HL-60 (cell line): ENCODE measurements around the gene C16orf74.

Experiments used
- DNase-seq, 2 experiments: peaks; one replicate each; pipeline ENCODE4 v3.0.0-alpha.2; 2010 to 2020; ENCODE audit warnings: low read depth in 1 of 2, low spot score in 1 of 2
- H3K27ac ChIP-seq: fragments of 250-450 bp; sonication (Bioruptor Pico); replicated peaks from 2 replicates; pipeline ENCODE4 v1.5.1; 2020; ENCODE audit warnings: mild to moderate bottlenecking, moderate library complexity
- H3K27me3 ChIP-seq: fragments of 250-450 bp; sonication (Bioruptor Pico); 2 replicates; pipeline ENCODE4 v1.5.1; 2021; ENCODE audit warnings: mild to moderate bottlenecking, moderate library complexity; ENCODE audit not compliant: insufficient read depth, poor library complexity, severe bottlenecking
- H3K4me3 ChIP-seq: replicated peaks from 2 replicates; pipeline ENCODE4 v1.5.1; 2011; ENCODE audit warnings: mild to moderate bottlenecking, control low read depth, low read length; ENCODE audit not compliant: insufficient read depth
- GABPA ChIP-seq: IDR thresholded peaks from 2 replicates; pipeline ENCODE4 v1.6.1; 2012; ENCODE audit warnings: low read depth
- POLR2AphosphoS5 ChIP-seq: IDR thresholded peaks from 2 replicates; pipeline ENCODE4 v1.6.1; 2012; ENCODE audit warnings: low read depth
- SPI1 ChIP-seq: IDR thresholded peaks from 2 replicates; pipeline ENCODE4 v1.6.1; 2012; ENCODE audit warnings: low read depth, mild to moderate bottlenecking, borderline replicate concordance
- TF ChIP-seq, protein P1 (sequence below): IDR thresholded peaks from 2 replicates; pipeline ENCODE4 v1.6.1; 2012; ENCODE audit warnings: low read depth; ENCODE audit not compliant: insufficient replicate concordance
- TF ChIP-seq, protein P2 (sequence below): IDR thresholded peaks from one replicate; pipeline ENCODE4 v1.5.1; 2011; ENCODE audit warnings: low read length, control low read depth, inconsistent platforms; ENCODE audit not compliant: insufficient read depth

C16orf74 gene

DNA sequence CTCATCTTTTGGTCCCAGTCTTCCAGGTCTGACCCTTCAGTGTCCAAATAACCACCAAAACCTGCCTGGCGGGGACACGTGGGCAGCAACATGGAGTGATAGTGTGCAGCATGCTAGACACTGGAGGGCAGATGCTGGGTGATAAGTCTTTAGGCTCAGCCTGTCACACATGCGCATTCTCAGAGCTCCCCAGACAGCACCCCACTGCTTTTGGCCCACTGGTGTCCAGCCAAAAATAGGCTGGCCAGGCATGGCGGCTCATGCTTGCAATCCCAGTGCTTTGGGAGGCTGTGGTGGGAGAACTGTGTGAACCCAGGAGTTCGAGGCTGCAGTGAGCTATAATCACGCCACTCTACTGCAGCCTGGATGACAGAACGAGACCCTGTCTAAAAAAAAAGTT, 74.4 kb downstream of the C16orf74 start:
- TF ChIP-seq POLR2AphosphoS5: 0 out of 2 replicates have a peak, but pooled peaks have one; percentile 47
- TF ChIP-seq, protein P1, sequence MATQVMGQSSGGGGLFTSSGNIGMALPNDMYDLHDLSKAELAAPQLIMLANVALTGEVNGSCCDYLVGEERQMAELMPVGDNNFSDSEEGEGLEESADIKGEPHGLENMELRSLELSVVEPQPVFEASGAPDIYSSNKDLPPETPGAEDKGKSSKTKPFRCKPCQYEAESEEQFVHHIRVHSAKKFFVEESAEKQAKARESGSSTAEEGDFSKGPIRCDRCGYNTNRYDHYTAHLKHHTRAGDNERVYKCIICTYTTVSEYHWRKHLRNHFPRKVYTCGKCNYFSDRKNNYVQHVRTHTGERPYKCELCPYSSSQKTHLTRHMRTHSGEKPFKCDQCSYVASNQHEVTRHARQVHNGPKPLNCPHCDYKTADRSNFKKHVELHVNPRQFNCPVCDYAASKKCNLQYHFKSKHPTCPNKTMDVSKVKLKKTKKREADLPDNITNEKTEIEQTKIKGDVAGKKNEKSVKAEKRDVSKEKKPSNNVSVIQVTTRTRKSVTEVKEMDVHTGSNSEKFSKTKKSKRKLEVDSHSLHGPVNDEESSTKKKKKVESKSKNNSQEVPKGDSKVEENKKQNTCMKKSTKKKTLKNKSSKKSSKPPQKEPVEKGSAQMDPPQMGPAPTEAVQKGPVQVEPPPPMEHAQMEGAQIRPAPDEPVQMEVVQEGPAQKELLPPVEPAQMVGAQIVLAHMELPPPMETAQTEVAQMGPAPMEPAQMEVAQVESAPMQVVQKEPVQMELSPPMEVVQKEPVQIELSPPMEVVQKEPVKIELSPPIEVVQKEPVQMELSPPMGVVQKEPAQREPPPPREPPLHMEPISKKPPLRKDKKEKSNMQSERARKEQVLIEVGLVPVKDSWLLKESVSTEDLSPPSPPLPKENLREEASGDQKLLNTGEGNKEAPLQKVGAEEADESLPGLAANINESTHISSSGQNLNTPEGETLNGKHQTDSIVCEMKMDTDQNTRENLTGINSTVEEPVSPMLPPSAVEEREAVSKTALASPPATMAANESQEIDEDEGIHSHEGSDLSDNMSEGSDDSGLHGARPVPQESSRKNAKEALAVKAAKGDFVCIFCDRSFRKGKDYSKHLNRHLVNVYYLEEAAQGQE: no peak
- no peak for TF ChIP-seq GABPA
- DNase-seq: no peak
- H3K4me3 ChIP-seq: no peak overlapping the region
- no peak overlapping the region for H3K27ac ChIP-seq
- no peaks in the 10 kb centered on the region for H3K27me3 ChIP-seq

DNA sequence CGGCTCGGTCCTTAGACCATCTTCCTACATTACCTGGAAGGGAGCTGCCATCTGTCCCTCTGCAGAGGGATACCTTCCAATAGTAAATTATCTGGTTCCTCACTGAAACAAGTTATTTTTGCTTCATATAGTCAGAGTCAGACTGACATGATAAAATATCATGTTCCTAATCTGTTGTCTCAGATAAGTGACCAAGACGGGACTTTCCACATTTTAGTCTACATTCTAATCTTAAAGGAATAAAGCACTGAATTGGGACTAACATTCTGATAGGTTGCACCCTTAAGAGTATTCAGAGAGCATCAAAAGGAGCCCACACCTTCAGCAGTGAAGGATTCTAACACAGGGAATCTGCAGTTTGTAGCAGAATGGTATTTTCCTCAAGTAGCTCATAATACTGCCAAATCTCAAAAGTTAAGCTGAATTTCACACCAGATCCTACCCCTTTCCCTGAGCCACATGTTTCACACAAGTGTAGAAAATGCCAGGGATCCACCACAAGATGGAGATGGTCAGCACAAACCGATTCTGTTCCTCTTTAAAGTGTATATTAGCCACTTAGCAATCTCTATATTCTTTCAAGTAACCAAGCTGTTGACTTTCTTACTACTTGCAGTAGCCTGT, 75.5 kb downstream of the C16orf74 start:
- no peak overlapping the region for H3K27ac ChIP-seq
- no peak overlapping the region for H3K4me3 ChIP-seq
- TF ChIP-seq SPI1 (peak; percentile 21; the same call in 1 of the 2 replicates), POLR2AphosphoS5 (peak; percentile 50; the same call in 1 of the 2 replicates)
- TF ChIP-seq, protein P2, sequence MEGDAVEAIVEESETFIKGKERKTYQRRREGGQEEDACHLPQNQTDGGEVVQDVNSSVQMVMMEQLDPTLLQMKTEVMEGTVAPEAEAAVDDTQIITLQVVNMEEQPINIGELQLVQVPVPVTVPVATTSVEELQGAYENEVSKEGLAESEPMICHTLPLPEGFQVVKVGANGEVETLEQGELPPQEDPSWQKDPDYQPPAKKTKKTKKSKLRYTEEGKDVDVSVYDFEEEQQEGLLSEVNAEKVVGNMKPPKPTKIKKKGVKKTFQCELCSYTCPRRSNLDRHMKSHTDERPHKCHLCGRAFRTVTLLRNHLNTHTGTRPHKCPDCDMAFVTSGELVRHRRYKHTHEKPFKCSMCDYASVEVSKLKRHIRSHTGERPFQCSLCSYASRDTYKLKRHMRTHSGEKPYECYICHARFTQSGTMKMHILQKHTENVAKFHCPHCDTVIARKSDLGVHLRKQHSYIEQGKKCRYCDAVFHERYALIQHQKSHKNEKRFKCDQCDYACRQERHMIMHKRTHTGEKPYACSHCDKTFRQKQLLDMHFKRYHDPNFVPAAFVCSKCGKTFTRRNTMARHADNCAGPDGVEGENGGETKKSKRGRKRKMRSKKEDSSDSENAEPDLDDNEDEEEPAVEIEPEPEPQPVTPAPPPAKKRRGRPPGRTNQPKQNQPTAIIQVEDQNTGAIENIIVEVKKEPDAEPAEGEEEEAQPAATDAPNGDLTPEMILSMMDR: no peak
- H3K27me3 ChIP-seq: no peaks in the 10 kb centered on the region
- DNase-seq: peak in 1 of 2 experiments; percentile 36

DNA sequence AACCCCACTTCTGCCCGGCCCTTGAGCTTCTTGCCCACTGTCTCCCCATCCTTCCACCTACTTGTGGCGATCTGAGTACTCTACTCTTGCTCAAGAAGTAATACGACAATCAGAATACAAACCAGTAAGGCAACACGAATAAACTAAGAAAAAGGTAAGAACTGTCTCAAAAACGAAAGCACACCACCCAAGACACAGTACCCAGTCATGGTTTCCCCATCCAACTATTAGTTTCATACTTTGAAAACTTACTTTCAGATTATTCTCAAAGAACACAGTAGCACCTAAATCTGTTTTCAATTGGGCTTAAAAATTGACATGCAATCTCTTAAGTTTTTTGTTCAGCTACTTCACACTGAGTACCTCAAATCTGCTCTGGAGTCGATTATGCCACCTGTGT, 76.1 kb downstream of the C16orf74 start:
- Histone ChIP-seq H3K27me3 (no peaks in the 10 kb centered on the region), H3K4me3 (no peak overlapping the region), H3K27ac (no peak overlapping the region)
- TF ChIP-seq POLR2AphosphoS5 (no peak), GABPA (no peak), SPI1 (no peak)
- TF ChIP-seq, protein P1: no peak
- TF ChIP-seq, protein P2: no peak
- DNase-seq: no peak

DNA sequence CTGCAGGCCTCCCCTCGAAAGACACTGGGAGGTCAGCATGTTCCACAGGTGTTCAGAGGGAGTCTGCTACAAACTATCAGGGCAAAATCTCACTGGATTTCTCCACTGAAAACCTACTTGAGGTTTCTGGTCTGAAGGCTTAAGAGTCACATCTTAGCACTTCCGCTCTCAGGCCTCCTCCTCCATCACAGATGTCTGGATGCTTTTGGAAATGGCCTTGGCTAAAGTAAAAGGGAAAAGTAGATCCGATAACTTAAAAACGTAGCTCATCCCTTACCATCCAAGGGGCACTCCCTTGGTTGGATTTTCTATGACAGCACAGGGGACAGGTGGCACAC, 76.5 kb downstream of the C16orf74 start:
- Histone ChIP-seq H3K27ac (no peak overlapping the region), H3K4me3 (no peak overlapping the region), H3K27me3 (no peaks in the 10 kb centered on the region)
- TF ChIP-seq POLR2AphosphoS5: peak; percentile 2; the same call in 1 of the 2 replicates
- no peak for TF ChIP-seq SPI1
- TF ChIP-seq, protein P2: no peak
- TF ChIP-seq GABPA: no peak
- DNase-seq: no peak
